Measurements from ENCODE around the gene NT5DC4.

The NT5DC4 gene

GRCh38 chr2:112757265-112757664 lies 36.4 kb downstream of the NT5DC4 start:
- DNase-seq: no peak

- DNase-seq: no peak
Measured at GRCh38 chr2:112758711-112759110, 37.9 kb downstream of the NT5DC4 start.

DNA sequence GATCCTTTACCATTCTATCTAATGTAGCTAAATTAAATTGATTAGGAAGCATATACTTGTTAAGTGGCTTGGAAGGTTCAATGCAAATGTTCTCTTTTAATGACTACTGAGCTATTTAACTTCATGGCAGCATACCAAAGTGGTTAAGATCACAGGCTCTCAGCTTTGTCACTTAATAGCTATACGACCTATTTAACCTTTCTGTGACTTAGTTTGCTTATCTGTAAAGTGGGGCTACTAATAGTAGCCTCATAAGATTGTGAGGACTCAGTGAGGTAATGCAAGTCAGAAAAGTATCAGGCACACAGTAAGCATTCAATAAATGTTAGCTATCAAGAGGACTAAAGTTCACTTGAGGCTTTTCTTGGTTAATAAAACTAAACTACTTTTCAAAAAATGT lies 39.3 kb downstream of the NT5DC4 start:
- DNase-seq: no peak

DNA sequence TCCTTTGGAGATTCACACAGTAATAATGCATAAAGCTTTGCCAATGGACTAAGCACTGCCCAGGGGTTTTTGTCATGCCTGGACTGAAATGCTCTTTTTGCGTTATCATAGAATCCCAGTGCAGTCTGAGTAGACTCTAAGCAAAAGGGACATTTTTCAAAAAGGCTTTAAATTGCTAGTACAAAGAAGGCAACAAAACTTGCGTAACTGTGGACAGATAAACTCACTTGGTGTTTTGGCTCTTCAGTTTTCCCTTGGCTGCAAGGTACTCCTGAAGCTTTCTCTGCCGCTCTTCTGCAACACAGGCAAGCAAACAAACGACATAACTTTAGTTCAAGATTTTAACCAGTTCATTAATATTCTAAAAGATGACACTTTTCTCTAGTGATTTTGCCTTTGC lies 41.5 kb downstream of the NT5DC4 start:
- no peak for DNase-seq

GRCh38 chr2:112764071-112765044 lies 43.5 kb downstream of the NT5DC4 start, which contains the start of gene CKAP2L:
Gene CKAP2L (minus strand): TSS chr2:112764609. CDS start chr2:112764598, 11 bp downstream.
- peak; percentile 99 for DNase-seq

DNA sequence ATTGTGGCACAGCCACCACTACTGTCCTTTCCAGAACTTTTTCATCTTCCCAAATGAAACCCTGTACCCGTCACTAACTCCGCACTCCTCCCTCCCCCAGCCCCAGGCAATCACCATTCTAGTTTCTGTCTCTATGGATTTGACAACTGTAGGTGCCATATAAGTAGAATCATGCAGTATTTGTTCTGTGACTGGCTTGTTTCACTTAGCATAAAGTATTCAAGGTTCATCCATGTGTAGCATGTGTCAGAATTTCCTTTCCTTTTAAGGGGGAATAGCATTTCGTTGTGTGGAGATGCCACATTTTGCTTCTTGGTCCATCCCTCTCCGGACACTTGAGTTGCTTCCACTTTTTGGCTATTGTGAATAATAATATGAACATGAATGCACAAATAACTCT lies 44.4 kb downstream of the NT5DC4 start:
- no peak for DNase-seq

DNA sequence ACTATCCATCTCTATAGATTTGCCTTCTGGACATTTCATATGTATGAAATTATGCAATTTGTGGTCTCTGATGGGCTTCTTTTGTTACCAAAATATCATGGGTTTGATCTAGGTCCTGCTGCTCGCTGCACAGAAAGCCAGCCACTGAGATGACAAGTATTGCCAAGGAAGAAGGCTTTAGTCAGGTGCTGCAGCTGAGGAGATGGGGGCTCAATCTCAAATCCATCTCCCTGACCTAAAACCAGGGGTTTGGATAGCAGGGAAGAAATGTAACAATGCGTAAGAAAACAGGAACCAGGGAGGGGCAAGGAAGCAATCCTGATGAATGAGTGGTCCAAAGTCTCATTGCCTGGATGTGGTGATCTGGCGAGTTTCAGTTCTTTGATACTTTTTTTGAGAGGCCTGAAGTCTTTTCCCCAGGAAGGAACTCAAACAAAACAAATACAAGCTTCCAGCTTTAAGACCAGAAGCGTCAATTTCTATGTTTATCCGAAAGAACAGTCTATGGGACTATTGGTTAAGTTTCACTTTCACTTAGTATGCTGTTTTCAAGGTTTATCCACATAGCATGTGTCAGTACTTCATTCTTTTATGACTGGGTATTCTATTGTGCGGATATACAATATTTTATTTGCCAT lies 47.0 kb downstream of the NT5DC4 start:
- no peak for DNase-seq

DNA sequence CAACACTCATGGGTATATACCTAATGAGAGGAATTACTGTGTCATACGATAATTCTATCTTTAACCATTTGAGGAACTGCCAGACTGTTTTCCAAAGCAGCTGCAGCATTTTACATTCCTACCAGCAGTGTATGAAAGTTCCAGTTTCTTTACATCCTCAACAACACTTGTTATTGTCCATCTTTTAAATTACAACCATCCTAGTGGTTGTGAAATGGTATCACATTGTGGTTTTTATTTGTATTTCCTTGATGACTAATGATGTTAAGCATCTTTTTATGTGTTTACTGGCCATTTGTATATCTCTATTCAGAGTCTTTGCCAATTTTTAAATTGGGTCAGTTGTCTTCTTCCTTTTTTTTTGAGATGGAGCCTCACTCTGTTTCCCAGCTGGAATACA lies 47.6 kb downstream of the NT5DC4 start:
- DNase-seq: no peak

DNA sequence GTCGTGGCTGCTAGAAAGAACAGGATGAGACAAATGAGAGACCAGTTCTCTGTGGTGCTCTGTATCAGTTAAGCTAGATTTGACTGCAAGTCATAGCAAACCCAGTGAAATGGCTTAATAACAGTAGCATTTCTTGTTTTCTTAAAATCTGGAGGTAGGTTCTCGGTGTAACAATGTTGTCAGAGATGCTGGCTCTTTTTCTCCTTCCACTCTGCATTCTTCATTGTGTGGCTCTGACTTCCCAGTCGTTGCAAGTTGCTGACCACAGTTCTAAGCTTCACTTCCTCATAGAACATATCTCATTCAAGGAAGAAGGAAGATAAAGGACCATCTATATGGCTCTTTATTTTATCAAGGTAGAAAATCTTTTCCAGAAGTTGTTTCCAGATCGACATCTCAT lies 51.5 kb downstream of the NT5DC4 start:
- no peak for DNase-seq

GRCh38 chr2:112772911-112773475 lies 52.2 kb downstream of the NT5DC4 start:
- DNase-seq: no peak

DNA sequence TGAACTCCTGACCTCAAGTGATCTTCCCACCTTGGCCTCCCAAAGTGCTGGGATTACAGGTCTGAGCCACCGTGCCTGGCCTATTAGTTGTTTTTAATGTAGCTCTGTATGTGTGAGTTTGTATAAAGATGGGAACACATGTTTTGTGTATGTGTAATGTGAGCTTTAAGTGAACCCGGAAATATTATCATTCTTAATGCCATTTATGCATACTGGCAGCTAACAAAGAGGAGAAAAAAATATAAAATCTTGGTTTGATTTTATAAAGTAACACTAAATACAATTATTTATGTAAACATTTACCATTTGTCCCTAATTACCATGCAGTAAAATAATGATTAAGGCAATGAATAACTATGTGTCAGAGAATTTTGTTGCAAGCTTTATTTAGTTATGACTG lies 52.7 kb downstream of the NT5DC4 start:
- no peak for DNase-seq

- no peak for DNase-seq
Measured at GRCh38 chr2:112774536-112775285, 53.9 kb downstream of the NT5DC4 start.

DNA sequence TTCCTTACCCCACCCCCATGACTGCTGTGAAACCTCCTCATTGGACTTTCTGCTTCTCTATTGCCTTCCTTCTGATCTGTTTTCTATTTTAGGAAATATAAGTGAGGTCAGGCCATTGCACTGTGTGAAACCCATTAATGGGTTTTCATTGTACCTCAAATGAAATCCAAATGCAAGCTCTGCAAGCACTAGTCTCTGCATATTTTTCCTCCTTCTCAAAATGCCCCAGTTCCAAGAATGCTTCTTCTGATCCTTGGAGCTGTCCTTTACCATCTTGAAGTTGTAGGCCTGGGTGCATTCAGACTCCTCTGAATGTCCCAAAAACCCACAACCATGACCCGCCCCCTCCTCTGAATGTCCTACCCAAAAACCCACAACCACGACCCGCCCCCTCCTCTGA lies 55.3 kb downstream of the NT5DC4 start:
- no peak for DNase-seq

DNA sequence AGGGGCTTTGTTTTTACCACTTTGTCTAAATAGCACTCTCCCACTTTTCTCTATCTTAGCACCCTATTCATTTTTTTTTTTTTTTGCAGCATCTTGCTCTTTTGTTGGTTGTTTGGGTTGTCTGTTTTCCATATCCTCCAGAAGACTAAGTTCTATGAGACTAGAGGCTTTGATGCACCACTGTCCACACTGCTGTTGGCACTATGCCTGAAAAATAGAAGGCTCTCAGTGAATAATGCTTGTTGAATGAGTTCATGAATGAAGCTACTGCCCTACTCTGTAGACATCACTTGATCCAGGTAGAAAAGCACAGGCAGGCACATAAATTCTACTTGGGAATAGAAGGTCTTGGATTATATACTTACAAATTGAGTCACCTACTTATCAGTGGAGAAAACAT lies 56.2 kb downstream of the NT5DC4 start:
- DNase-seq: no peak

GRCh38 chr2:112779598-112779997 lies 58.8 kb downstream of the NT5DC4 start:
- DNase-seq: no peak

- no peak for DNase-seq
Measured at GRCh38 chr2:112782234-112782799, 61.5 kb downstream of the NT5DC4 start.

- DNase-seq: no peak
Measured at GRCh38 chr2:112783187-112783714, 62.4 kb downstream of the NT5DC4 start.

GRCh38 chr2:112784199-112785189 lies 63.7 kb downstream of the NT5DC4 start, which contains the start of gene IL1A:
Gene IL1A (minus strand): TSS chr2:112784493. CDS start chr2:112783770, 723 bp downstream.
- peak; percentile 79 for DNase-seq

GRCh38 chr2:112787294-112787693 lies 66.5 kb downstream of the NT5DC4 start:
- DNase-seq: no peak

GRCh38 chr2:112787729-112788393 lies 67.0 kb downstream of the NT5DC4 start:
- no peak for DNase-seq

Measured in NCI-H226 (cell line).